GM10248 (cell line): ENCODE results near the gene MEIS1.

ENCODE experiments used
- CTCF ChIA-PET: fragments of 300-600 bp; sonication (Branson Sonifier 250); formaldehyde crosslinking; extraction: SDS; loops from one replicate; lab custom pipeline; 2021; ENCODE audit warnings: antibody characterized with exemption; lab: Yijun Ruan, JAX
- POLR2A ChIA-PET: fragments of 350-650 bp; sonication (Branson Sonifier 250); formaldehyde crosslinking; extraction: SDS; loops from one replicate; lab custom pipeline; 2020; ENCODE audit warnings: antibody characterized with exemption; lab: Yijun Ruan, JAX
- DNase-seq: peaks from one replicate; pipeline ENCODE4 v3.0.0; 2012; ENCODE audit errors: extremely low spot score
- TF ChIP-seq, protein P1 (sequence below): IDR thresholded peaks from 2 replicates; pipeline ENCODE4 v1.5.1; 2012; ENCODE audit warnings: mild to moderate bottlenecking, low read depth; ENCODE audit errors: extremely low read depth, missing control alignments, control extremely low read depth

Gene MEIS1

DNA sequence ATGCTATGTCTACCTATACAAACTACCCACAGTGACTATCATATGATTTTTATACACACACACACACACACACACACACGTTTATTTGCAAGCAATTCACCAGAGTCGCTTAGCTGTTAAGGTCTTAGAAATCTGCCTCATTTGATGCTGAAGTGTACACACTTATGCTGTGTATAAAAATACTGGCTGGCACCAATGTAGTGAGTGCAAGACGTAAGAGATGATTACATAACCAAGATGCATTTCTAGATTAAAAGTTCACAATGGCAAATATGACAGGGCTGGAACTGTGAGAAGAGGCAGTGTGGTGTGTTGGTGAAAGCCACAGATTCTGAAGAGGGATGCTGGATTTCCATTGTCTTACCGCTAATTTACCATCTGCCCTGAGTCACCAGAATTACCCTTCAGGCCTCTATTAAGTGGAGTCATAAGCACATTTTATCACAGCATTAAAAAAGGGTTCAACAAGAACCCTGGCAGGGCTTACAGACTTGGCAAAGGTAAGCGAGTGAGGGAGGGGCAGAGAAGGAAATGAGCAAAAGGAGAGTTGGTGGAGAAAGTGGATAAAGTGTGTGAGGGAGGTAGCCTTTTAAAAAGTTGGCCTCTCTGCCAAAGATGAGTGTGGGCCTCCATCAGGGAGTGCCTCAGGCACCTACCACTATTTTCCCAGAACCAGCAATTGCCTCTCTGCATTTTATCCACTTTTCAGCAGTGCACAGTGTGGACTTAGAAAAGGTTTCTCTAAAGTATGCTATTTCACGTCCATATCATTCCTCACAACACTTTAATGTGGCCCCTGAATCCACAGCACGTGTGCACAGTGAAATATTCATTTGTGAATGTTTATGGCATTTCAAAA, 21.5 kb downstream of the MEIS1 start:
- CTCF ChIA-PET = no interaction called here
- TF ChIP-seq, protein P1, sequence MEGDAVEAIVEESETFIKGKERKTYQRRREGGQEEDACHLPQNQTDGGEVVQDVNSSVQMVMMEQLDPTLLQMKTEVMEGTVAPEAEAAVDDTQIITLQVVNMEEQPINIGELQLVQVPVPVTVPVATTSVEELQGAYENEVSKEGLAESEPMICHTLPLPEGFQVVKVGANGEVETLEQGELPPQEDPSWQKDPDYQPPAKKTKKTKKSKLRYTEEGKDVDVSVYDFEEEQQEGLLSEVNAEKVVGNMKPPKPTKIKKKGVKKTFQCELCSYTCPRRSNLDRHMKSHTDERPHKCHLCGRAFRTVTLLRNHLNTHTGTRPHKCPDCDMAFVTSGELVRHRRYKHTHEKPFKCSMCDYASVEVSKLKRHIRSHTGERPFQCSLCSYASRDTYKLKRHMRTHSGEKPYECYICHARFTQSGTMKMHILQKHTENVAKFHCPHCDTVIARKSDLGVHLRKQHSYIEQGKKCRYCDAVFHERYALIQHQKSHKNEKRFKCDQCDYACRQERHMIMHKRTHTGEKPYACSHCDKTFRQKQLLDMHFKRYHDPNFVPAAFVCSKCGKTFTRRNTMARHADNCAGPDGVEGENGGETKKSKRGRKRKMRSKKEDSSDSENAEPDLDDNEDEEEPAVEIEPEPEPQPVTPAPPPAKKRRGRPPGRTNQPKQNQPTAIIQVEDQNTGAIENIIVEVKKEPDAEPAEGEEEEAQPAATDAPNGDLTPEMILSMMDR = no peak
- no peak for DNase-seq
- POLR2A ChIA-PET = no interaction called here

DNA sequence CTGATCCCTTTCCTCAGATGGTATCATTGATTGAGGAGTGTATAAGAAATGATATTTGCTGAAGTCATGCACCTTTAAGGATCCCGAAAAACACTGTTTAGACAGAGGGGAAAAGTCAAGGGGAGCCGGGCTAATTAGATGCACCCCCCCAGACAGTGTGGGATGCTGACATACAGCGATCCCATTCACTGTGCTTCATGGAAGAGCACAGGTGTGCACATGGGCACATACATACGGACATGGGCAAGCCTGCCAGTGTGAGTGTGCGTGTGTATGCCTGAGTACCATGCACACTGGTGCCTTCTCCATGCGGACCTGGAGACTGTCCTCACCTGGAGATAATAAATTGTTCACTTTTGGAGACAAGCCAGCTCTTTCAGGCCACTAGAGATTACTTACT, 22.6 kb downstream of the MEIS1 start:
- DNase-seq = no peak
- TF ChIP-seq, protein P1 = no peak
- CTCF ChIA-PET = no interaction called here
- POLR2A ChIA-PET = no interaction called here

DNA sequence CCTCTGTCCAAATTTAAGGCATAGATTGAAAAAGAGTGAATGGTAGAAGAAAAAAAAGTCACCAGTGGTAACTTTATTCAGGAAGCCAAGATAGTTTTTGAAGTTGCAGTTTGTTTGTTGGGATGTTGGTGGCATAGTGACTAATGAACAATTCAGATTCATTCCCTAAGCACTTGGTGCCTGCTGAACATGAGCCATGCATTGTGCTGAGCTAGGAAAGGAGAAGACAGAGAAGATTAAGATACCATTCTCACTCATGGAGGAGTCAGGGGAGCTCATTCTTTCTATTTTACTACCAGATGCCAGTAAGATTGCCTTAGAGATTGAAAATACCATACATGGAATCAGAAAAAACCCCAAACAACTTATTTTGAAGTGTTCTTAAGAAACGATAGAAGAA, 25.1 kb downstream of the MEIS1 start:
- TF ChIP-seq, protein P1 = no peak
- ChIA-PET POLR2A (no interaction called here), CTCF (no interaction called here)
- DNase-seq = no peak

DNA sequence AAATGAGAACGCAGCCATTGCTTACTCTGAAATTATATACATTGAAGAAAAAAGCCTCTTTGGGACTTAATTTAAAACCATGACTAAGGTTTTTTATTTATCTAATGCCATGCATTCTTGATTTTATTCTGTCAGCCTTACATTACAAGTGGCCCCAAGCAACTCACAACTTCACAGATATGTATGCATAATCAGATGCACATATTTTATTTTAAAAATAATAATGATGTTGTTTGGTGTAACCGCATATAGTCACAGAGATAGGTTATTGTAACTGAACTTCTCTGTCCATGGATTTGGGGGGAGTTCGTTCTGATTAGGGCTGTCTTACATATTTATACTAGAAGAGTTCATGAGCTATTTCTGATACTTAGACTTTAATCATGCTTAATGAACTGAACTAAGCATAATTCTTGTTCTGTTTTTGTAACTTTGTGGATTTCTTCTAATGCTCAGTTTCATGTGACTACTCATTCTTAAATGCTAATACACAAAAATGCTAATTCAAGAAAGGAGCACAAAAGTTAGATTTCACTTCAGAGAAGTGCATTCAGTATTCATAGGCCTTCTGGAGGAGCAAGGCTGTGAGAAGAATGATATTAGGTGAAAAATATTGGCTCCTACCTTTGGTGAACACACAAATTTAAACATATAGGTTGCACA, 26.2 kb downstream of the MEIS1 start:
- CTCF ChIA-PET = interaction anchor here (0.9 kb wide), 1 partner anchor 29 kb away, joined by 3 read pairs; no protein-coding TSS in a partner anchor
- POLR2A ChIA-PET = no interaction called here
- TF ChIP-seq, protein P1 = no peak
- no peak for DNase-seq

DNA sequence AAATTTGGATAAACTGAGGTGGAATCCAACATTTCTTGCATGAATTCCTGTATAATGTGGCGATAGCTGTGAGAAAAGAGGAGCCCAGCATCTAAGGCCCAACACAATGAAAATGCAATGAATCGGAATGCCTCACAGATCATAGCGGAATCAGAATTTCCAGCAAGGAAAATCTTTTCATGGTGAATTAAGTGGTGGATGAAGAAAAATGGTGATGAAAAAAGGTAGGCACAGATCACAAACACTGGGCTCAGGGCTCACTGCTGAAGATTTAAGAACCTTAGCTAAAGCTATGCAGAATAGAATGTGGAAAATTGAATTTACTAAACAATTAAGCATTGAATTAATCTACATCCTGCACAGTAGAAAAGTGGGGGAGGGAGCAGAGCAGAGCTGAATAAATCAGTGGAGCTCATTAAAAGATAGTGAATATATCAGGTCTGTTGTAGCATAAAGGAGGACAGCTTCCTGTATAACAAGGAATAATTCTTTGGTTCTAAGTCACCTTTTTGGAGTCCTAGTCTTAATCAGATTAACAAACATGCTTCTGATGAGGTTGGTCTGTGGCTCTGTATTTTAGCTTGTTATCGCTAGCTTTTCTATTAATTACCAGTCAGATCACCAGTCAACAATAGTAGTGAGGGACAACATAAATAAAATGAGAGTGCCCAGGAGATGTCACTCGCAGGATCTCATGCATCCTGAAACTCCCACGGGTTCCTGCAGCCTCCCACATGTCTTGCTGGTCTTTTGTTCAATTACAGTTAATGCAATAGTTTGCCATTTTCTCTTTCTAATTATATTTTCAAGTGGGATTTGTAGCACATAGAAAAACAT, 27.0 kb downstream of the MEIS1 start:
- TF ChIP-seq, protein P1 = no peak
- DNase-seq = no peak
- ChIA-PET POLR2A (no interaction called here), CTCF (interaction anchor here (0.9 kb wide), 1 partner anchor 30 kb away, joined by 3 read pairs; no protein-coding TSS in a partner anchor)

DNA sequence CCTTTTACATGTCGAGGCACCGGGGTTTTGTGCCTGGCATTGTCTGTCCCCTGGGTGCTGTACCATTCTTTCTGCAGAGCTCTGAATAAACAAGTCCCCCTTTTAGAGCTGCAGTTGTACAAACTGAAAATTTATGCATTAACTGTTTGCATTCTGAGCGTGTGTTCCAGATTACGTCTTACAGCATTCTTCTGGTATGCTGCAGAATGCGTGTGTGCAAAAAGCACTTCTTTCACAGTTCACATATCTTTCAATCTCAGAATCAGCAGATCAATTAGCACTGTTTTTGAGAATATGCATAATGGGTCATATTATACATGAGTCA, 27.5 kb downstream of the MEIS1 start:
- POLR2A ChIA-PET = no interaction called here
- DNase-seq = no peak
- CTCF ChIA-PET = interaction anchor here (1.6 kb wide), 1 partner anchor 9 kb away, joined by 5 read pairs; no protein-coding TSS in a partner anchor
- TF ChIP-seq, protein P1 = no peak
